Stimulated activated CD8-positive, alpha-beta memory T cell treated with anti-CD3 and anti-CD28 coated beads, Interleukin-7, amount 100 ng/mL, for 48 hours (primary cell): Measurements from ENCODE around the gene KIRREL3.

Source experiments
- DNase-seq, 2 donors: peaks; one replicate each; pipeline ENCODE4 v3.0.0-alpha.2; 2020; ENCODE audit warnings: low read depth in 1 of 2; ENCODE audit errors: extremely low read depth in 1 of 2

The KIRREL3 gene

DNA sequence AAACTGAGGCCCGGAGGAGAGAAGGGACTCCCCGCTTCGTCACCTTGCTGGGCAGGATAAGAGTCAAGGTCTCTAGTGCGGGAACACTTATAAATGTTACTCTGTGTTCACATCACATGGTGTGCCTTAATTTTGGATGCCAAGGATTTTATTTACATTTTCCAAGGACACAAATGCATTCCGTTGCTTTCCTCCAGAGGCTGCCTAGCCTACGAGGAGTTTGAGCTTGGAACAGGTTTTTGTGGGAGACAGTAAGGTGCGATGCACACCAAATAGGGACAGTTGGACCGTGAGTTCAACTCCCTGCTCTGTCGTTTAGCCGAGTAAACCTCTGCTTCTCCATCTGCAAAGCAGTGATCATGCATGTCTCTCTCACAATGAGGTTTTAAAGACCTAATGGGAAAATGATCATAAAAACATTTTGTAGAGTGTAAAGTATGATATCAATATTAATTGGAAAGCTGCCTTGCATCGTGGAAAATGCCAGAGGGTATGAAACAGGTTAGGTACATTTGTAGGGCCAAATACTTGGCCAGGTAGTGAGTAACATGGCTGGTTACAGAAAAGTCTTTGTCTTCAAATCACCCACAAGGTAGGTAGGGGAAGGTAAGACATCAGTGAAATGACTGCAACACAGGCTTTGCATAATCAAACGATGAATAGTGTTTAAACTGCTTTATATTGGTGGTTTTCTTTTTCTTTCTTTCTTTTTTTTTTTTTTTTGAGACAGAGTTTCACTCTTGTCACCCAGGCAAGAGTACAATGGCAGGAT, 583.3 kb downstream of the KIRREL3 start:
- no peak for DNase-seq

- DNase-seq = peak; percentile 57 to 62
Measured at GRCh38 chr11:126416542-126417090, 584.0 kb downstream of the KIRREL3 start.

GRCh38 chr11:126415669-126416420, 584.7 kb downstream of the KIRREL3 start:
- DNase-seq = no peak

- DNase-seq = no peak
Measured at GRCh38 chr11:126415128-126415527, 585.4 kb downstream of the KIRREL3 start.

DNA sequence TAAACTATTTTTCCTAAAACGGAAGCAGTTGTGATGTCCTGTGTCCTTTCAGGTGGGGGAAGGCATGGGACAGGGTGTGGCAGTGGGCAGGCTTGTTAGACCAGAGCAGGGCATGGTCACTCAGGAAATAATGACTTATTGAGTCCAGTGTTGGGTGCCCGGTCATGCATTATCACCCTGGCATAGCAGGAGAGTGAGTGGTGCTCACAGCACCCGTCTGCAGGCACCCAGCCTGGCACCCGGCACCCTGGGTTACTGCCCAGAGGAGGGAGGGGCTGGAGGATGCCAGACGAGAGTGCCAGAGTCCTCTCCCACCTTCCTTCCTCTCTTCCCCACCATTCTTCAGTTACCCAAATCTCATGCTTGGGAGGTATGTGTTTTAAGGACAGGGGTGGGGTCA, 586.0 kb downstream of the KIRREL3 start:
- DNase-seq = no peak

GRCh38 chr11:126413843-126414405, 586.6 kb downstream of the KIRREL3 start:
- no peak for DNase-seq

GRCh38 chr11:126413426-126413825, 587.1 kb downstream of the KIRREL3 start:
- no peak for DNase-seq

DNA sequence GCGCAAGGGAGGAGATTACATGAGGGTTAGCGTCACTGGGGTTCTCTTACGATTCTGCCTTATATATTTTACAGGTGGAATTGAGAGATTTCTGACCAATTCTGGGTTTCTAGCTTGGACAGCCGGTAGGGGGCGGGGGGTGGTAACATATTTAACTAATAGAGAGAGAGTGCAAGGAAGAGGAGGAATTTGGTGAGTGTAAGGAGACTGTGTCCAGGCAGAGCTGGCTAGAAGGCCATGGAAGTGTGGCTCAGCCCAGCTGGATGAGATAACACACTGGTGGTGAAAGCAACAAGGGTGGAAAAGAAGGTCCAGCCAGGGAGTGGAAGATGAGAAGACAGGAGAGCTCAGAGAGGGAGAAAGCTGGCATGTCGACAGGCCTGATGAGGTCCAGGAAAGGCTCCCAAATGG, 588.6 kb downstream of the KIRREL3 start:
- DNase-seq = no peak

GRCh38 chr11:126410649-126411048, 589.9 kb downstream of the KIRREL3 start:
- DNase-seq = no peak

DNA sequence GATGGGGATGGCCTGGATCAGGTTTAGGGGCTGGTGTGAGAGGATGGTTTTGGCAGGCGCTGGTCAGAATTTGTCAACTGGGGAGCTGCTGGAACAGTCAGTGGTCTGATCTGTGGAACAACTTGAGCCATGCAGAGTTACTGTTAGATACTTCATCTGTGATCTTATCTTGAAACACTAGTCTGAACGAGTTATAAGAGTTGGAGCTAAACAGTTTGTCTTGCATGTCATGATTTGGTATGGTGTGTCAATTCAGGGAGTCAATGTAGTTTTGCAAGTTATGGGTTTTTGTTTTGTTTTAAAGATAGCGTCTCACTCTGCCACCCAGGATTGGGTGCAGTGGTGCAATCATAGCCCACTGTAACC, 591.0 kb downstream of the KIRREL3 start:
- DNase-seq = no peak

DNA sequence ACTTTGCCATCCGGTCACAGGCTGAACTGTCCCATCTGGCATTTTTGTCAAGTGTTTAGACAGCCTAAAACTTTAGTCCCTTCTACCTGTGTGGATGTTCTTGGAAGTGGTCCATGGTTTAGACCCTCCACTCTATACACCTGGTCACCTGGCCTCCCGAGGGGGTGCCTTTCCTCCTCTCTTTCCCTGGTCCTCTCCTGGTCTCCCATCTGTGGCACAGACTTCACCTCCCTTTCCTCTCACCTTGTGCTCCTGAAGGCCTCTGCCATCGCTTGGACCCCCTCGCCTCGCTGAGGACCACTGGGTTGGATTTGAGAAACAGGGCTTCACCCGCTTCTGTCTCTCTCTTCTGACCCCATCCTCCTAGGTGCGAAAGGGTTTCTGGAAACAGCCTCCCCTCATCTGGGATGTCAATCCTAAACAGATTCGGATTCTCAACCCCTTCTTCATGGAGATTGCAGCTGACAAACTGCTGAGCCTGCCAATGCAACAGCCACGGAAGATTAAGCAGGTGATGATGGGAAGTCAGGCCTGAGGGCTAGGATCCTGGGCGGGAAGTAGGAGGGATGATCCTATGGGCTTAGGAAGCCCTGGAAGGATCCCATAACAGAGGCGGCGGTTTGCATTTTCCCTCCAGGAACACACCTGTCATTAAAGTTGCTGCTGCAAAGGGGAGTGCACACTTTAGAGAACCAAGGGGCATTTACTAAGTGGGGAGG, 591.5 kb downstream of the KIRREL3 start:
- DNase-seq = no peak

DNA sequence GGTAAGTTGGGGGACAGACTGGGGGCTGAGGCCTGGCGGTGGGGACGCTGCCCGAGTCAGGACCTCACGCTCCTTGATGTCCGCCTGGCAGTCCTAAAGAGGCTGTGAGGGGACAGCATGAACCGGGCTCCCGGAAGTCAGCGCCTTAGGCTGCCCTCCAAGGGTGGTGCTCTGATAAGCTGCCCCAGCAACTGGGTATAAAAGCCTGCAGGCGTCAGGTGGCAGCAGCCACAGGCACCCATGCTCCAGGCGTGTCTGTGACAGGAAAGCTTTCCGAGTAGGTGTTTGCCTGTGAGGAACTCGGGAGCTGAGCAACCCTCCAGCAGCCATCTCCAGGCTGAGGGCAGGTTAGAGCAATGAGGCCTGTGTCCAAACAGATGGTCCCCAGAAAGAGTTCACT, 592.1 kb downstream of the KIRREL3 start:
- no peak for DNase-seq

- no peak for DNase-seq
Measured at GRCh38 chr11:126407682-126408288, 592.8 kb downstream of the KIRREL3 start.

DNA sequence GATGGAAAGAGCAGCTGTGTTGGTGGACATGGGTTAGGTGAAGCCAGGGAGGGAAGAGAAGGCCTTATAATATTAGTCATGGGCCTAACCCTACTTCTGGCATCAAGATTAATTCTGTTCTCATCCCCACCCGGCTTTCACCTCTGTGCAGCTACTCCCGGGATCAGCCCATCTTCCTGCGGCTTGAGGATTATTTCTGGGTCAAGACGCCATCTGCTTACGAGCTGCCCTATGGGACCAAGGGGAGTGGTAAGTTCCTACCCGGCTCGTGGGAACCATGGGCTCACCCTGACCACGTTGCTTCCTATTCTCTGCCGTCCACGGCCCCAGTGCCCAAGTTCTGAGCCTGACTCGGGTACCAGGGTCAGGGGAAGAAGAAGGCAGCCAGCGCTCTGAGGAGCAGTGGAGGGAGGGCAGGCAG, 593.5 kb downstream of the KIRREL3 start:
- no peak for DNase-seq

- DNase-seq = no peak
Measured at GRCh38 chr11:126406368-126406767, 594.2 kb downstream of the KIRREL3 start.

DNA sequence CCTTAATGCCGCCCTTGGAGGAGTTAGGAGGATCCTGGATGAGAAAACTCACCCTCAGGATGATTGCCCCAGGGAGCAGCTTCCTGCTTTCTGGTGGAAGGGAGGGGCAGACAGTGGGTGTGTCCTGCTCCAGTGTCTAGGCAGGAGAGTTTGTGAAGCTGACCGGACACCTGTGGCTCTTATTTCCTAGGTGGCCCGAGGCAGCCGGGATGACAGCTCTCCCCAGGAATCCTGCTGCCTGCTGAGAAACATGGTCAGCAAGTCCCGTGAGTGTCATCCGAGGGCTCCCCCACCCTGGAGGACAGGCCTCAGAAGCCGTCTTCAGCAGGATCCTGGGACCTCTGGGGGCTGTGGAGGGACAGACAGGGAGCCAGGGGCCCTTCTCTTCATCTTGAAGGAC, 594.7 kb downstream of the KIRREL3 start:
- no peak for DNase-seq

DNA sequence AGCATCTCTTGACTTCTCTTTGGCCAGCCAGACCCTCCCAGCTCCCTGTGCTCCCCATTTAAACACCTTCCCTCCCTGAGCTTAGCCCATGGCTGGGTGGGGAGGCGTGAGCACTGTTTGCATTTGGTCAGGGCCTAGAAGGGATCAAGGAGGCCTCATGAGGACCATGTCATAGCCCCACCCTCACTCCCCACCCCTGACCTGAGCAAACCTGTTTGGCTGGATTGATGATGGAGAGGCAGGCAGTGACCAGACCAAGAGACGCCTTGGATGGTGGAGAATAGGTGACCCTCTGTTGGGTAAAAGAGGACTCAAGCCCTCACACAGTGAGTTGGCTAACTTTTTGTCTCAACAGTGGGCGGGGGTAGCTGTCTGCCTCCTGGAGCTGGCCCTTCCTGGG, 595.2 kb downstream of the KIRREL3 start:
- no peak for DNase-seq

DNA sequence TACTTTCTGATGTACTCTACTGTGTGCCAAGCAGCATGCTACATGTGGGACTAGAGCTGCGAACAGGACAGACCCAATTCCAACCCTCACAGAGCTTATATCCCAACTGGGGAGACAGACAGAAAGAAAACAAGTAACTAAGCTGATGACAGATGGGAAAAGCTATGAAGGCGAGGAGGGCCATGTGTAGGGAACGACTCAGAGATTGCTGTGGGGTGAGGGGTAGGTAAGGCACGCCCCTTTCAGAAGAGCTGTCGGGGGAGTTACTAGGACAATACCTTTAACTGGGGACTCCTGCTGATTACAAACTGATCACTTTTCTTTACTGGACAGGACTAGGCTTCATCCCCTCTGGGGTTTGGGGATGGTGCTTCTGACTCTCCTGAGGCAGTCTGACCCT, 596.2 kb downstream of the KIRREL3 start:
- DNase-seq = no peak

GRCh38 chr11:126403658-126404057, 596.9 kb downstream of the KIRREL3 start:
- no peak for DNase-seq

GRCh38 chr11:126403022-126403581, 597.5 kb downstream of the KIRREL3 start:
- no peak for DNase-seq
